Large intestine (tissue), 3 donors: Measurements from ENCODE around the gene UBXN7. TPM values are rescaled to one million over a fixed set of nuclear protein-coding genes. Genes with fewer than 3 reads are reported as not detected.
"Not testable (repeated sequence)": the region's sequence is repeated elsewhere in the genome, so short reads cannot be mapped to it uniquely, and the experiment has no call there.

Source experiments
- DNase-seq, 2 donors: peaks; one replicate each; pipeline versions ENCODE4 v3.0.0 to v3.0.0-alpha.2; 2013
- H3K27ac ChIP-seq: one replicate; pipeline ENCODE4 v1.5.1; 2013; ENCODE audit warnings: low read length
- H3K27me3 ChIP-seq: 2 replicates; pipeline ENCODE4 v1.6.1; 2013; ENCODE audit warnings: low read length; ENCODE audit not compliant: control insufficient read depth, insufficient read depth
- H3K36me3 ChIP-seq: 2 replicates; pipeline ENCODE4 v1.6.1; 2013; ENCODE audit warnings: low read length; ENCODE audit not compliant: control insufficient read depth, insufficient read depth
- H3K4me1 ChIP-seq: one replicate; pipeline ENCODE4 v1.6.1; 2013; ENCODE audit warnings: low read length; ENCODE audit not compliant: control insufficient read depth, insufficient read depth
- H3K4me3 ChIP-seq: one replicate; pipeline ENCODE4 v1.5.1; 2013; ENCODE audit warnings: low read length
- H3K9me3 ChIP-seq: one replicate; pipeline ENCODE4 v1.6.1; 2013; ENCODE audit warnings: mild to moderate bottlenecking, low read depth, low read length, moderate library complexity; ENCODE audit not compliant: control insufficient read depth
- WGBS: methylation state at CpG from one replicate; pipeline ENCODE4 v1.1.5; 2013; ENCODE audit warnings: low lambda C conversion rate; ENCODE audit not compliant: insufficient coverage; 5-methylcytosine and 5-hydroxymethylcytosine counted together
- polyA plus RNA-seq: library from polyadenylated mRNA; unstranded; fragments of 120-200 nt; gene quantifications from one replicate; pipeline ENCODE4 v1.2.1, GENCODE V29; 2013

Gene UBXN7
- polyA plus RNA-seq, 1 donor, result 25.5 TPM

- WGBS, result 87% methylated on average over 3 of the region's 7 CpGs
- Histone ChIP-seq H3K36me3 (peaks cover 72% of the 10 kb centered on the region), H3K27me3 (no peaks in the 10 kb centered on the region), H3K9me3 (no peaks in the 10 kb centered on the region), H3K4me1 (no peaks in the 10 kb centered on the region), H3K27ac (no peak overlapping the region), H3K4me3 (no peak overlapping the region)
- no peak for DNase-seq
Measured at GRCh38 chr3:196360586-196360985, 71.6 kb downstream of the UBXN7 start.

GRCh38 chr3:196358540-196358939 lies 73.7 kb downstream of the UBXN7 start:
- DNase-seq, result not testable (repeated sequence)
- no CpG with 5 or more reads among the region's 4 CpGs for WGBS
- peaks cover 82% of the 10 kb centered on the region for H3K36me3 ChIP-seq

GRCh38 chr3:196357905-196358304 lies 74.3 kb downstream of the UBXN7 start:
- WGBS, result 95% methylated on average over 4 of the region's 7 CpGs
- peaks cover 79% of the 10 kb centered on the region for H3K36me3 ChIP-seq
- no peak overlapping the region for H3K4me3 ChIP-seq
- H3K4me1 ChIP-seq, result no peaks in the 10 kb centered on the region
- DNase-seq, result no peak
- H3K27ac ChIP-seq, result no peak overlapping the region
- no peaks in the 10 kb centered on the region for H3K27me3 ChIP-seq
- H3K9me3 ChIP-seq, result no peaks in the 10 kb centered on the region

More at GRCh38 chr3:196358540-196358939, 73.7 kb downstream of the UBXN7 start:
- H3K4me3 ChIP-seq, H3K27ac ChIP-seq, H3K27me3 ChIP-seq, H3K9me3 ChIP-seq, H3K4me1 ChIP-seq: not testable (repeated sequence)

GRCh38 chr3:196356556-196356955 lies 75.7 kb downstream of the UBXN7 start:
- DNase-seq, result no peak
- no peaks in the 10 kb centered on the region for H3K27me3 ChIP-seq
- no peaks in the 10 kb centered on the region for H3K4me1 ChIP-seq
- WGBS, result 88% methylated on average over 4 of the region's 4 CpGs
- H3K36me3 ChIP-seq, result peaks cover 71% of the 10 kb centered on the region
- no peaks in the 10 kb centered on the region for H3K9me3 ChIP-seq
- H3K27ac ChIP-seq, result no peak overlapping the region
- no peak overlapping the region for H3K4me3 ChIP-seq

- H3K9me3 ChIP-seq, result no peaks in the 10 kb centered on the region
- H3K36me3 ChIP-seq, result peaks cover 62% of the 10 kb centered on the region
- no peak for DNase-seq
- H3K27ac ChIP-seq, result no peak overlapping the region
- H3K4me1 ChIP-seq, result no peaks in the 10 kb centered on the region
- no peaks in the 10 kb centered on the region for H3K27me3 ChIP-seq
- WGBS, result no CpG with 5 or more reads among the region's 1 CpG
- H3K4me3 ChIP-seq, result no peak overlapping the region
Measured at GRCh38 chr3:196355668-196356067, 76.6 kb downstream of the UBXN7 start.

- no peak for DNase-seq
- H3K36me3 ChIP-seq, result peaks cover 54% of the 10 kb centered on the region
- H3K27me3 ChIP-seq, result no peaks in the 10 kb centered on the region
- H3K4me3 ChIP-seq, result no peak overlapping the region
- WGBS, result 87% methylated on average over 3 of the region's 6 CpGs
- no peaks in the 10 kb centered on the region for H3K4me1 ChIP-seq
- no peak overlapping the region for H3K27ac ChIP-seq
- H3K9me3 ChIP-seq, result no peaks in the 10 kb centered on the region
Measured at GRCh38 chr3:196354132-196354531, 78.1 kb downstream of the UBXN7 start.

DNA sequence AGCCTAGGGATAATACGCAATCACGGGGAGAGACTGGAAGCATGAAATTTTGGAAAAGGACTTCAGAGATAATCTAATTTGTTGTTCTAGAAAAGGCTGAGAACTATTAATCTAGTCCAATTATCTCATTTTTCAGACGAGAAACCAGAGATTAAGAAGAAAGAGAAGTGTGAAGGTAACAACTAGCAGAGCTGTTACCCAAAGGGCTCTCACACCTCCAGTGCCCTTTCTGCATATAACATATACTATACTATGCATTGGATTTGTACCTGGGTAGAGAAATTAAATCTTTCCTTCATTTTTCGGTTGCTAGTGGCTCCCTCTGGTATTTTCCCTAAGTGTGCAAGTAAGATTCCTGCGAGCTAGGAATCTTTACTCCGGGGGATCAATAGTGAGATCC lies 80.7 kb downstream of the UBXN7 start:
- Histone ChIP-seq H3K36me3 (peaks cover 36% of the 10 kb centered on the region), H3K27me3 (no peaks in the 10 kb centered on the region), H3K27ac (no peak overlapping the region), H3K4me3 (no peak overlapping the region), H3K9me3 (no peaks in the 10 kb centered on the region), H3K4me1 (no peaks in the 10 kb centered on the region)
- DNase-seq, result no peak
- WGBS, result 50% methylated on average over 2 of the region's 6 CpGs

GRCh38 chr3:196350067-196350466 lies 82.2 kb downstream of the UBXN7 start:
- Histone ChIP-seq H3K36me3 (peaks cover 21% of the 10 kb centered on the region), H3K9me3 (no peaks in the 10 kb centered on the region), H3K27me3 (no peaks in the 10 kb centered on the region), H3K4me3 (no peak overlapping the region), H3K27ac (no peak overlapping the region), H3K4me1 (no peaks in the 10 kb centered on the region)
- no peak for DNase-seq

DNA sequence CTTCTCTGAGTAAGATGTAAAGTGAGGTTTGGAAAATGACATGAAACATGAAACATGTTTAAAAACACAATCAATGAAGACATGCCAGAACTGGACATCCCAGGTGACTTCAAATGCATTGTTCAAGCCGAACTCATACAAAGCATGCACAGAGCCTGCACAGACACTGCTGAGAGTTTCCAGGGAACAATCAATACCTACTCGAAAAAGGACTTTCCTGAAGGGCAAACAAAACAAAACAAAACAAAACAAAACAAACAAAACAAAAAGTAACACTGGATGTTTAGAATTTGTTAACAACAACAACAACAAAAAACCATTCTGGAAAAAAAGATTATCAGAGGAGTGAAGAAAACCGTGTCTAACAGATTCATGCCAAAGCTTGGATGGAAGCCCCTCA lies 83.5 kb downstream of the UBXN7 start:
- 100% methylated on average over 1 of the region's 3 CpGs for WGBS
- no peaks in the 10 kb centered on the region for H3K27me3 ChIP-seq
- no peaks in the 10 kb centered on the region for H3K4me1 ChIP-seq
- no peaks in the 10 kb centered on the region for H3K9me3 ChIP-seq
- no peak overlapping the region for H3K27ac ChIP-seq
- no peak overlapping the region for H3K4me3 ChIP-seq
- DNase-seq, result no peak
- H3K36me3 ChIP-seq, result peaks cover 11% of the 10 kb centered on the region

- Histone ChIP-seq H3K27ac (no peak overlapping the region), H3K4me3 (no peak overlapping the region), H3K36me3 (peaks cover 7% of the 10 kb centered on the region), H3K9me3 (no peaks in the 10 kb centered on the region), H3K27me3 (no peaks in the 10 kb centered on the region), H3K4me1 (no peaks in the 10 kb centered on the region)
- no CpG with 5 or more reads among the region's 4 CpGs for WGBS
- no peak for DNase-seq
Measured at GRCh38 chr3:196344663-196345062, 87.6 kb downstream of the UBXN7 start.

DNA sequence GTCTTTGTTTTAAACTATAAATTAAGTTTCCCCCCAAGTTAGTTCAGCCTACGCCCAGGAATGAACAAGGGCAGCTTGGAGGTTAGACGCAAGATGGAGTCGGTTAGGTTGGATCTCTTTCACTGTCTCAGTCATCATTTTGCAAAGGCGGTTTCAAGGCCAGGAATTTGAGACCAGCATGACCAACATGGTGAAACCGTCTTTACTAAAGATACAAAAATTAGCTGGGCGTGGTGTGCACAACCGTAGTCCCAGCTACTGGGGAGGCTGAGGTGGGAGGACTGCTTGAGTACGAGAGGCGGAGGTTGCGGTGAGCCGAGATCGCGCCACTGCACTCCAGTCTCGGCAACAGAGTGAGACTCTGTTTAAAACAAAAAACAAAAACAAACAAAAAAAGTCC lies 88.3 kb downstream of the UBXN7 start:
- DNase-seq, H3K27ac ChIP-seq, H3K36me3 ChIP-seq, H3K4me3 ChIP-seq, H3K4me1 ChIP-seq, H3K9me3 ChIP-seq, H3K27me3 ChIP-seq: not testable (repeated sequence)
- 95% methylated on average over 3 of the region's 14 CpGs for WGBS
